ENCODE data around the gene HOXA1.

Gene HOXA1

GRCh38 chr7:27095897-27096767 lies at the start of gene HOXA1:
Gene HOXA1 (minus strand): TSS chr7:27096000. CDS start chr7:27095912, 88 bp downstream.
- in situ Hi-C loops (cut with MboI; ENCODE audit: low sequenced_read_pairs), result no loop called here

- in situ Hi-C loops (cut with MboI; ENCODE audit: low sequenced_read_pairs), result no loop called here
Measured at GRCh38 chr7:27145165-27145913, 49.5 kb upstream of the HOXA1 start.

GRCh38 chr7:27144781-27145164 lies 49.0 kb upstream of the HOXA1 start:
- in situ Hi-C loops (cut with MboI; ENCODE audit: low sequenced_read_pairs), result no loop called here

- in situ Hi-C loops (cut with MboI; ENCODE audit: low sequenced_read_pairs), result no loop called here
Measured at GRCh38 chr7:27143950-27144780, 48.4 kb upstream of the HOXA1 start.

GRCh38 chr7:27143023-27143949 lies 47.5 kb upstream of the HOXA1 start, which contains the start of gene HOXA5:
Gene HOXA5 (minus strand): TSS chr7:27143681. CDS start chr7:27143607, 74 bp downstream.
- in situ Hi-C loops (cut with MboI; ENCODE audit: low sequenced_read_pairs), result no loop called here

GRCh38 chr7:27142580-27143022 lies 46.8 kb upstream of the HOXA1 start:
- in situ Hi-C loops (cut with MboI; ENCODE audit: low sequenced_read_pairs), result no loop called here

- in situ Hi-C loops (cut with MboI; ENCODE audit: low sequenced_read_pairs), result no loop called here
Measured at GRCh38 chr7:27141923-27142579, 46.3 kb upstream of the HOXA1 start.

GRCh38 chr7:27141137-27141922 lies 45.5 kb upstream of the HOXA1 start:
- in situ Hi-C loops (cut with MboI; ENCODE audit: low sequenced_read_pairs), result no loop called here

- in situ Hi-C loops (cut with MboI; ENCODE audit: low sequenced_read_pairs), result no loop called here
Measured at GRCh38 chr7:27140126-27140857, 44.5 kb upstream of the HOXA1 start.

- in situ Hi-C loops (cut with MboI; ENCODE audit: low sequenced_read_pairs), result no loop called here
Measured at GRCh38 chr7:27139334-27140125, 43.7 kb upstream of the HOXA1 start.

GRCh38 chr7:27138985-27139333 lies 43.2 kb upstream of the HOXA1 start:
- in situ Hi-C loops (cut with MboI; ENCODE audit: low sequenced_read_pairs), result no loop called here

- in situ Hi-C loops (cut with MboI; ENCODE audit: low sequenced_read_pairs), result no loop called here
Measured at GRCh38 chr7:27138472-27138871, 42.7 kb upstream of the HOXA1 start.

- in situ Hi-C loops (cut with MboI; ENCODE audit: low sequenced_read_pairs), result no loop called here
Measured at GRCh38 chr7:27137640-27138315, 42.0 kb upstream of the HOXA1 start.

GRCh38 chr7:27134392-27134791 lies 38.6 kb upstream of the HOXA1 start:
- in situ Hi-C loops (cut with MboI; ENCODE audit: low sequenced_read_pairs), result no loop called here

- in situ Hi-C loops (cut with MboI; ENCODE audit: low sequenced_read_pairs), result no loop called here
Measured at GRCh38 chr7:27133409-27134231, 37.8 kb upstream of the HOXA1 start.

GRCh38 chr7:27132978-27133377 lies 37.2 kb upstream of the HOXA1 start:
- in situ Hi-C loops (cut with MboI; ENCODE audit: low sequenced_read_pairs), result no loop called here

All from HL-60/S4 treated with retinoic acid at 250 ng/mL for 4 days and 3 days (cell line).